ENCODE results near the gene CATSPER4.

DNA sequence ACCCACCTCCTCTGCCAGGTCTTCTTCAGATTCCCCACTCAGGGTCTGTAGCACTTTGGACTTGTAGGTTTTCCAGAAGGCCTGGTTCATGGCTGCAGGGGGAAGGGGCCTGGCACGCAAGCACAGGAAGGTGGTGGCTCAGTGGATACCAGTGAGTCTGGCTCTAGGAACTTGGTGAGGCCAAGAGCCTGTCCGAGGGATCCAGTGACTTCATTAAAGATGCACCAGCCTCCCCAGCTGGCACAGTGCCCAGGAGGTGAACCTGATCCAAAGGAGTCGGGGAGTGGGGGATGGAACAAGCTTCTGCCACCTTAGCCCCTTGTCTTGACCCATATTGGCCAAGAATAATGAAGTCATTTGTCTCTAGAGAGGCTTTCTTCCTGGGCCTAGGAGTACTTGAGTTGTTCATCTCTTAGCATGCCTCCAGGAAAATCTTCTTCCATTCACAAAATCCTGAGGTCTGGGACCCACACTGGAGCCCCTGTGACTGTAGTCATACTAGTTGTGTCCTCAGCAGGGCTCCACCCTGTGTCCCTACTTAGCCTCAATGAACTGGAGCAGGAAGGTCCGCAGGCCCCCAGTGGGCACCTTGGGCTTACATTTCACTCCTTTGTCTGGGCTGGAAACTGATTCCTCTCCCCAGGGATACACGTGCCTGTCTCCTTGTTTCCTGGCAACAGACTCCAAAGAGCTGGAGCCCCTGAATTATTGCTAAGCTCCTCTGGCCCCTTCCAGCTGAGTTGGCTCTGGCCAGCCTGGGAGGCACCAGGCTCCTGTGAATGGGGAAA, 21.8 kb upstream of the CATSPER4 start, which contains the start of gene C1orf232:
- TF ChIP-seq, protein P1, sequence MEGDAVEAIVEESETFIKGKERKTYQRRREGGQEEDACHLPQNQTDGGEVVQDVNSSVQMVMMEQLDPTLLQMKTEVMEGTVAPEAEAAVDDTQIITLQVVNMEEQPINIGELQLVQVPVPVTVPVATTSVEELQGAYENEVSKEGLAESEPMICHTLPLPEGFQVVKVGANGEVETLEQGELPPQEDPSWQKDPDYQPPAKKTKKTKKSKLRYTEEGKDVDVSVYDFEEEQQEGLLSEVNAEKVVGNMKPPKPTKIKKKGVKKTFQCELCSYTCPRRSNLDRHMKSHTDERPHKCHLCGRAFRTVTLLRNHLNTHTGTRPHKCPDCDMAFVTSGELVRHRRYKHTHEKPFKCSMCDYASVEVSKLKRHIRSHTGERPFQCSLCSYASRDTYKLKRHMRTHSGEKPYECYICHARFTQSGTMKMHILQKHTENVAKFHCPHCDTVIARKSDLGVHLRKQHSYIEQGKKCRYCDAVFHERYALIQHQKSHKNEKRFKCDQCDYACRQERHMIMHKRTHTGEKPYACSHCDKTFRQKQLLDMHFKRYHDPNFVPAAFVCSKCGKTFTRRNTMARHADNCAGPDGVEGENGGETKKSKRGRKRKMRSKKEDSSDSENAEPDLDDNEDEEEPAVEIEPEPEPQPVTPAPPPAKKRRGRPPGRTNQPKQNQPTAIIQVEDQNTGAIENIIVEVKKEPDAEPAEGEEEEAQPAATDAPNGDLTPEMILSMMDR (IDR thresholded peaks at IDR 0.05), result no peak
- TF ChIP-seq POLR2A (IDR thresholded peaks at IDR 0.05), result no peak

Measured in heart left ventricle (tissue), 13 donors.